ENCODE data around the gene BST2.

The BST2 gene

GRCh38 chr19:17405250-17406045 lies at the start of gene BST2:
Gene BST2 (minus strand): TSS chr19:17405630. CDS start chr19:17405575, 55 bp downstream.
- peak in 1 of 4 experiments; percentile 36 for DNase-seq (ENCODE audit: low read depth in 4 of 4, low spot score in 1 of 4)

DNA sequence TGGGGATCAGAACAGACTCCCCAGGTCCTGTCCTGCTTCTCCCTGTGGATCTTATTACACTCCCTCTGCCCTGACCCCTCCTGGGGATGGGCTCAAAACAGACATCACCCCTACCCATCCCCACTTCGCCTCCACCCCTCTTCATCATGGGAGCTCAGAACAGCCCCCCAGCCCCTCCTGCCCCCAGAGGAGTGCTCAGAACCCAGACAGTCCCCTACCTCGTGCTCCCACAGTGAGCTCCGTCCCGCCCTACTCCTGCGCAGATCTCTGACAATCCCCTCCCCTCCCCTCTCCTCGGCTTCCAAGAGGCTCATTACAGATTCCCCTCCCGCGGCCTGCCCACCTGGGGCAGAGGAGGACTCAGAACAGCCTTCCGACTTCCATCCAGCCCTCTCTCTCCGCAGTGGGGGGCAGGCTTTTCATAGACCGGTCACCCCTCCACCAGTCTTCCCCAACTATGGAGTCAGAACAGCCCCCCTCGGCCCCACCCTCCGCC lies 49.2 kb upstream of the BST2 start:
- DNase-seq (ENCODE audit: low read depth in 4 of 4, low spot score in 1 of 4), result no peak

GRCh38 chr19:17451820-17452219 lies 46.4 kb upstream of the BST2 start:
- no peak for DNase-seq (ENCODE audit: low read depth in 4 of 4, low spot score in 1 of 4)

DNA sequence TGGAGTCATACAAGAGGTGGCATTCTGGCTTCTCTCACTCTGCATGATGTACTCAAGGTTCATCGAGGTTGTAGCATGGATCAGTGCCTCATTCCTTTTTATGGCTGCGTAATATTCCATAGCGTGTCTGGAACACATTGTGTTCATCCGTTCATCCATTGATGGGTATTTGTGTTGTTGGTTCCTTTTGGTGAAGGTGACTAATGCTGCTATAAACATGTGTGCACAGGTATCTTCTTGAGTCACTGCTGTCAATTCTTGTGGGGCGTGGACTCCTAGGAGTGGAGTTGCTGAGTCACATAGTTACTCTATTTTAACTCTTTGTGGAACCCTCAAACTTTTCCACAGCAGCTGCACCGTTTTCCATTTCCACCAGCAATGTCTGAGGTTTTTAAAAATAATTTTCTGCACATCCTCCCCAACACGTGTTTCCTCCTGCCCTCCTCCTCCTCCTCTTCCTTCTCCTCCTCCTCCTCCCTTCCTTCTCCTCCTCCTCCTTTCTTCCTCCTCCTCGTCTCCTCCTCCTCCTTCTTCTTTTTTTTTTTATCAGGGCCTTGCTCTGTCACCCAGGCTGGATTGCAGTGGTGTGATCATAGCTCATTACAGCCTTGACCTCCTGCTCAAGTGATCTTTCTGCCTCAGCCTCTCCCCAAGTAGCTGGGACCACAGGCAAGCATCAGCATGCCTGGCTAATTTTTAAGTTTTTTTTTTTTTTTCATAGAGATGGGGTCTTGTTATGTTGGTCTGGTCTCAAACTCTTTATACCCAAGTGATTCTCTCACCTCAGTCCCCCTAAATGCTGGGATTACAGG lies 45.0 kb upstream of the BST2 start:
- peak in 2 of 4 experiments; percentile 28 to 56 for DNase-seq (ENCODE audit: low read depth in 4 of 4, low spot score in 1 of 4)

DNA sequence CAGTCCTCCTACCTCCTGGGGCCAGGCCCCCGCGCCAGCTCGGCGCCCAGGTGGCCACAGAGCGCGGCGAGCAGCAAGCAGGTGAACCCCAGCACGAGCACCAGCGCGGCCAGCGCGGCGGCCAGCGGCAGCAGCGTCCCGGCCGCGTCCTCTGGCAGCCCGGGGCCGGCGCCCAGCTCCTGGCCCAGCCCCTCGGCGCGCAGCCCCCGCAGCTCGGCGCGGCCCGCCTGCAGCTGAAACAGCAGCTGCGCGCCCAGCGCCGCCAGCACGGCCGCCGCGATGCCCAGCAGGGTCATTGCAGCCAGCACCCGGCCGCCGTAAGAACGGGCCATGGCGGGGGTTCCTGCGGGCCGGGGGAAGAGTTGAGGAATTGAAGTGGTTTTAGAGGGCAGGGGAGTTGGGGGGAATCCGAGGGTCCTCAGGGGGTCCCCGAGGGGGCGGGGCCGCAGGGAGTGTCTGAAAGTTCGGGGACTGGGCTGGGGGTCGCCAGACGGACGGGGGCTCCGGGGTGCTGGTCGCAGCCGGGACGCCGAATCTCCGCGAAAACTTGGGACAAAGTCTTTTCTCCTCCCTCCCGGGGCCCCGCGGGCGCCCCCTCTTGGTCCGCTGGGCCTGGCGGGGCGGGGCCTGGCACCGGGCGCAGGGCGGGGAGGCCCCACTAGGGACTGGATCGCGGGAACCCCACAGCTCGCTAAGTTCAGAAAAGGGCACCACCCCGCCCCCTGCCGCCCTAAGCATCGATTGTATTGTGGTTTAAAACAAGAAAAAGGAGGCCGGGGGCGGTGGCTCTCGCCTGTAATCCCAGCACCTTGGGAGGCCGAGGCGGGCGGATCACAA lies 42.9 kb upstream of the BST2 start, which contains the start of gene TMEM221:
TMEM221 (minus strand) TSS at position 538 of the 837 bp plus-strand sequence; CDS start at position 332, 206 bp downstream.
- peak in 2 of 4 experiments; percentile 16 to 50 for DNase-seq (ENCODE audit: low read depth in 4 of 4, low spot score in 1 of 4)

- DNase-seq (ENCODE audit: low read depth in 4 of 4, low spot score in 1 of 4), result no peak
These were observed 42.3 kb upstream of the BST2 start for GRCh38 chr19:17447704-17448130.

- no peak for DNase-seq (ENCODE audit: low read depth in 4 of 4, low spot score in 1 of 4)
These were observed 40.2 kb upstream of the BST2 start for GRCh38 chr19:17445526-17446165.

DNA sequence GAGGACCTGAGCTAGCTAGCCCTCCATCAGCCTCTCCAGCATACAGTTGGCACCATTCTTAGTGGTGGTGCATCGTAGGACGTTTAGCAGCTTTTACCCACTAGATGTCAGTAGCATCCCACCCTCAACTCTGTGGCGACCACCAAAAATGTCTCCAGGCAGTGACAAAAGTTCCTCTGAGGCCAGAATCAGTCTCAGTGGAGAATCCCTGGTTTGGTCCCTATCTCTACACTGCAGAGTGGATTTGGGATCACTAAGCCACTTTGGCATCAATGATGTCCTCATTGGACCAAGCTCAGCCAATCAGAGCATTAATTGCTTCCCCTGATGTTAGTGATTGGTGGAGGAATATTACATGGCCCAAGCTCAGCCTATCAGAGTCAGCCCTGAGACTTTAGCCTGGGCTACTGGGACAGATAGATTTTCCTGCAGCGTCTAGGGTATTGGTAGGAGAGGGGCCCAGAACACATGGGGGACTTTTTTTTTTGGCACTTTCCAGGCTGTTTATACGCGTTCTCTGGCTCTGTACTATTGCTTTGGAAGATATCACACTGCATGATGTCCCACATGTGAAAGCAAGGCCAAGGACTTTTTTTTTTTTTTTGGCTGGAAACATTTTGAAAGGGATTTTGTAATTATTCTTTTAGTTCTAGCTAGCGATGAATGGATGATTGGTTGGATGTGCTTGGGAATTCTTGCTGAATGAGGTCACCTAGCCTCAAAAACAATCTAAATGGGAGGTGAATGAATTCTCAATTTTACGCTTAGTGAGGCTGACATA lies 36.0 kb upstream of the BST2 start:
- no peak for DNase-seq (ENCODE audit: low read depth in 4 of 4, low spot score in 1 of 4)

DNA sequence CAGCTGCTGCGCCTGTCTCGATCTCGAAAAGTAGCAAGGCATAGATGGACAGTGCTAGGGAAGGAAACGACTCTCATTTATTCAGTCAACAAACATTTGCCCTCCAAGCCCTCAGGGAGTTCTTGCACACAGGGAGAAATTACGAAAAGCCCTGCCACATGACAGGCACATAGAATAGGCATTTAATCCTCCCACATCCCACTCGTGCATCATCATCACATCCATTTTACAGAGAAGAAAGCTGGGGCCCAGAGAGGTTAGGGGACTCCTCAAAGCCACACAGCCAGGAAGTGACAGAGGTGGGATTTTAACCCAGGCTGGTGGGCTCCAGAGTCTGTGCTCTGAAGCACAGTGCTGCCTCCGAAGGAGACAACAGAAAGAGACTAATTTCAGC lies 31.4 kb upstream of the BST2 start:
- no peak for DNase-seq (ENCODE audit: low read depth in 4 of 4, low spot score in 1 of 4)

DNA sequence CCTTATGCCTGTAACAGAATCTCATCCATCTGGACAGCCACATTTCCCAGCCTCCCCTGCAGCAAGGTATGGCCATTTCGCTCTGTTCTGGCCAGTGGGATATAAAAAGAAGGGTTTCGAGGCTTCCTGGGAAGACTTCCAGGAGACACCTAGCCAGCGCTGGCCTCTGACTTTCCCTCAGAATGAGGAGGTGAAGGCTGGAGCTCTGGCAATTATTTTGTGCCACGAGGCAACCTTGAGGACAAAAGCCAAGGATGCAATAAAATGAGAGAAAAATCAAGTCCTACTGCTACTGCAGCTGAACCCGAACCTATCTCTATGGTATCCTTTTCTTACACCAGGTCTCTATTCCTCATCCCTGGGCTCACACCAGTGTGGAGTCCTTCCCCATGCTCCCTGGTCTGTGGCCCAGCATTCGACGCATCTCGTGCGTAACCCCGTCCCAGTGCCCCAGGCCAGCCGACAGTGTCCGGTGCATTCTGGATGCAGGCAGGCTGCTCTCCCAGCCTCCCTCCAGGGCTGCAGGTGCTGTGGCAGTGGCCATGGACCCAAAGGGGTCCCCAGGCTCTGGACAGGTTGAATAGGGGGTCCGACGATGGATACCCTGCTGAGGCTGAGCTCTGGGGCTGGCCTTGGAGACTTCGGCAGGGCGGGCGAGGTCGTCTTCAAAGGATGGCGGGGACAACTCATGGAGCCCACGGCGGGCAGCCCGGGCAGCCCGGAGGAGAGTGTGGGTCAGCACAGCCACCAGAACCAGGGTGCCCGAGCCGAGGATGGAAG lies 30.9 kb upstream of the BST2 start:
- DNase-seq (ENCODE audit: low read depth in 4 of 4, low spot score in 1 of 4), result no peak

DNA sequence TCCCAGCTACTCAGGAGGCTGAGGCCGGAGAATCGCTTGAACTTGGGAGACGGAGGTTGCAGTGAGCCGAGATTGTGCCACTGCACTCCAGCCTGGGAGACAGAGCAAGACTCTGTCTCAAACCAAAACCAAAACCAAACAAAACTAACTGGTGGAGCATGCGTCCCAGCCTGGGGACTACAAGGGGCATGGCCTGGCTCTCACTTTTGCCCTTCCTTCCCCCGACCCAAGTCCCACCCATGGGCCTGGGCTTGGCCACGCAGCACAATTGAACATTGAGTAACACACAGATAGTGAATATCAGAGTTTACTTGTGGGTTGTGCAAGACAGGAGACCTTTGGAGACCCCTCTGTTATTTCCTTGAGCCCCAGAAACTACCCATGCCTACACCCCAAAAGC lies 29.8 kb upstream of the BST2 start:
- no peak for DNase-seq (ENCODE audit: low read depth in 4 of 4, low spot score in 1 of 4)

GRCh38 chr19:17431417-17431816 lies 26.0 kb upstream of the BST2 start:
- no peak for DNase-seq (ENCODE audit: low read depth in 4 of 4, low spot score in 1 of 4)

DNA sequence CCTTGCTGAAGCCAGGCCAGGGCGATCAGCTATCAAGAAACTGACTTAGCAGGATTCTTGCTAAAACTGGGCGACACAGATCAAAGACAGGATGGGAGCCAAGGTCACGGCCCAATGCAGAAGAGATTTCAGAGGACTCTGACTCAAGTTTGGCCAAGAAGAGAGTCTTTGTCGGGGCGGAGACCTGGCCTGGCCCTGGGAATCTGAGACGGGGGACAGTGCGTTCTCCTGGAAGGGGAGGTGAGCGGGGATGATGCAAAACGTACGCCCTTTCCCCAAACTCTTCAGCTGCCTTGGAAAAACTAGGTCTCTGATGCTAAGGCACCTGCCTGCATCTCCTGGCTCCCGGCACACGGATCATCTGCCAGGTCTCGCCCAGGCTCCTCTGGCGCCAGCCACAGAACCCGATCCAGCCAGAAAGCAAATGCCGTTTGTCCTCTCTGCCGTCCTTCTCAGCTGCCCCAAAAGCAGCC lies 24.2 kb upstream of the BST2 start:
- DNase-seq (ENCODE audit: low read depth in 4 of 4, low spot score in 1 of 4), result no peak

DNA sequence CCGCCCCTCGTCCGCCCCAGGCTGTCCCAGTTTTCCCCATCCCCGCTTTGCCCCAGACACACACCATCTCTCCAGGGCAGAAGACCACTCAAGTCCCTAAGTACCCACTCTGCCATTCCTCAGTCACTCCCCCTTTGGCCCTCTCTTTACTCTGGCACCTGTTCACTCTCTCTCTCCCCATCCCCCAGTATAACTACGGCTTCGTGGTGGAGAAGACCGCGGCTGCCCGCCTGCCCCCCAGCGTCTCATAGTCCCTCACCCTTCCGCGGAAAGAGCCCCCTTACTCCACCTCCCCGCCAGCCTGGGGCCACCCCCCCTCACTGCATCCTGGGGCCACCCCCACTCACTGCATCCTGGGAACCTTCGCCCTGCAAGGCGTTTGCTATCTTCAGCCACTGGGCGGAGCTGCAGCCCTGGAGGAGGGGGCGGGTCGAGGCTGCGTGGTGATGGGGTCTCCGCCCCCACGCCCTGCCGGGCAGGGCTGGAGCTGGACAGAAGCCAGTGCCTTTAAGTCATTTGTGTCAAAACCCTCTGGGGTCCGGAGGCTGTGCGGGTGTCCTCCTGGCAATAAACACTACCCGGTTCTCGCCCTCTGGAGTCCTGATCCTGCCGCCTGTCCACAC lies 19.4 kb upstream of the BST2 start:
- no peak for DNase-seq (ENCODE audit: low read depth in 4 of 4, low spot score in 1 of 4)

DNA sequence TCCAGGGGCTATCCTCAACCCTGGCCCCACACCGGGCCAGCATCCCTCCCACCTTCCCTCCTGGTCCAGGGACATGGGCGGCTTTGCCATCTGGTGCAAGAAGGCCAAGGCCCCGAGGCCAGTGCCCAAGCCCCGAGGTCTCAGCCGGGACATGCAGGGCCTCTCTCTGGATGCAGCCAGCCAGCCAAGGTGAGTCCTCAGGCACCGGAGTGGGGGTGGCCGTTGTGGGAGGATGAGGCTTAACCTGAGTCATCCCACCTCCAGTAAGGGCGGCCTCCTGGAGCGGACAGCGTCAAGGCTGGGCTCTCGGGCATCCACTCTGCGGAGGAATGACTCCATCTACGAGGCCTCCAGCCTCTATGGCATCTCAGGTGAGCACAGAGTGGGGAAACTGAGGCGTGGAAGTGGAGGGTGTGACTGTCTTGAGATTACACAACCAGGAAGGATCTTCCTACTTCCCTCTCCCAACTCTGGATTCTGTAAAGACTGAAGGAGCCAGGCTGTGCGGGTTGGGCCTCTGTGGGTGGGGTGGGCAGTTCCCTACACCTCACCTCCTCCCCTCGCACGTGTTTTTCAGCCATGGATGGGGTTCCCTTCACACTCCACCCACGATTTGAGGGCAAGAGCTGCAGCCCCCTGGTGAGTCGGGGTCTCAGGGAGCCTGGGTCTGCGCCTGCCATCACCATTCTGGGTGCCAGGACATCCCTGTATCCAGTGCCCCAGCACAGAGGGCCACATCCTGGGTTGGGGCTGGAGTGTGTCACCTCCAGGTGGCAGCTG lies 18.2 kb upstream of the BST2 start:
- no peak for DNase-seq (ENCODE audit: low read depth in 4 of 4, low spot score in 1 of 4)

GRCh38 chr19:17421942-17422341 lies 16.5 kb upstream of the BST2 start:
- no peak for DNase-seq (ENCODE audit: low read depth in 4 of 4, low spot score in 1 of 4)

DNA sequence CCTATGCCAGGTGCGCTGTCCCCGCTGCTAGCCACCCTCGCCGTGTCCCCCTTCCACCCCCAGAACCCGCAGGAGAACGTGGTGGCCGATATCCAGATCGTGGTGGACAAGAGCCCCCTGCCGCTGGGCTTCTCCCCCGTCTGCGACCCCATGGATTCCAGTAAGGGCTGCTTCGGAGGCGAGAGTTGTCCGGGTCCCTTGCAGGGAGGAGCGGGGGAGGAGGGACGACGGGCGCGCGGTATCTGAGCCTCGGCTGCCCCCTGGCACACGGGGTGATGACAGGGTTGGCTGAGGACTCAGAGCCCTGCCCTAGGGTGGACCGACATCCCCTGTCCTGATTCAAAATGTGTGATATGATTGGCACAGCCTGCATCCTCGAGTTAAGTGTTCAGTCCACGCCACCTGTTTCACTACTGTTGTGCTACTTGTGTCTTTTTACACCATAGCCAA lies 15.1 kb upstream of the BST2 start:
- no peak for DNase-seq (ENCODE audit: low read depth in 4 of 4, low spot score in 1 of 4)
